ENCODE results near the gene NPAS4. TPM values are rescaled to one million over a fixed set of nuclear protein-coding genes. Genes with fewer than 3 reads are reported as not detected.

The NPAS4 gene
- total and polyA plus RNA-seq, 2 of the 13 experiments (the other 11 are each of a cell fraction or from before 2014, with no cell fraction given), result not detected

DNA sequence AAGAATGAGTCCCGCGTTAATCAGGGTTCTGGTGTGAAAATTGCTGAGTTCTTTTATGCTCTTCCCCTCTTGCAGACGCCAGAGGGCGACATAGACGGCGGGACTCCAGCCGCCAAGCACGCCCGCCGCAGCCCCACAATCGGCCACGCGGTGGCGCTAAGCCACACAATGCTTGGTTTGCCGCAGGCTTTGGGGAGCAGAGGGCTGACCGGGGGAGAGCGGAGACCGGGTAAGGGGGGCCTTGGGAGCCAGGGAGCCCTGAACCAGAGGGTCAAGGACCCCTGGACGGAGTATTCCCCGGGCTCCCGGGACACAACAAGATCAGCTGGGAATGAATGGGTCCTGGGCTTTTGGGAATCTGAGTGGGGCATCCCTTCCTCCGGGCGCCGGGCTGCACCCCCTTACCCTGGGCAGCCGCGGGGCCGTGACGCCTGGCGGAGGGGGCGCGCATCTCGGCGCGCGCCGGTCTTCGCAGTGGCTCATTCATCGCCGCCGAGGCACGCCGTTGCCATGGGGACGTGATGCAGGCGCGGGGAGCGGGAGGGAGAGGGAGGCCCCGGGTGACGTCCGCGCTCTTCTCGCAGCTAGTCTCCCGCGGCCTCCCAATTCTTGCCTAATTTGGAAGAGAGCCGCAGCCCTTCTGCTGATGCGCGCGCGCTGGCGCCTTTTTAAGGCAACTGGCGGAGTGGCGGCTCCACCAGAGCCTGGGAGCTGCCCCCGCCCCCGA, 12.2 kb upstream of the NPAS4 start (continued):
- TF ChIP-seq MYPOP (CRISPR knock-in tag; IDR thresholded peaks at IDR 0.05), result 0 out of 2 replicates have a peak, but pooled peaks have one; percentile 34
- TF ChIP-seq FOXA3 (CRISPR knock-in tag; IDR thresholded peaks at IDR 0.05), result no peak
- no peak for TF ChIP-seq TP53 (CRISPR knock-in tag; conservative IDR thresholded peaks at IDR 0.05)
- TF ChIP-seq, protein P1, sequence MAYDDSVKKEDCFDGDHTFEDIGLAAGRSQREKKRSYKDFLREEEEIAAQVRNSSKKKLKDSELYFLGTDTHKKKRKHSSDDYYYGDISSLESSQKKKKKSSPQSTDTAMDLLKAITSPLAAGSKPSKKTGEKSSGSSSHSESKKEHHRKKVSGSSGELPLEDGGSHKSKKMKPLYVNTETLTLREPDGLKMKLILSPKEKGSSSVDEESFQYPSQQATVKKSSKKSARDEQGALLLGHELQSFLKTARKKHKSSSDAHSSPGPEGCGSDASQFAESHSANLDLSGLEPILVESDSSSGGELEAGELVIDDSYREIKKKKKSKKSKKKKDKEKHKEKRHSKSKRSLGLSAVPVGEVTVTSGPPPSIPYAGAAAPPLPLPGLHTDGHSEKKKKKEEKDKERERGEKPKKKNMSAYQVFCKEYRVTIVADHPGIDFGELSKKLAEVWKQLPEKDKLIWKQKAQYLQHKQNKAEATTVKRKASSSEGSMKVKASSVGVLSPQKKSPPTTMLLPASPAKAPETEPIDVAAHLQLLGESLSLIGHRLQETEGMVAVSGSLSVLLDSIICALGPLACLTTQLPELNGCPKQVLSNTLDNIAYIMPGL (CRISPR knock-in tag; IDR thresholded peaks at IDR 0.05; ENCODE audit: borderline replicate concordance in 1 of 2, low read depth in 1 of 2), result peak; percentile 84 to 89; a peak in 3 of 4 replicates
- TF ChIP-seq ZNF124 (CRISPR knock-in tag; IDR thresholded peaks at IDR 0.05), result peak; percentile 33; the same call in 1 of the 2 replicates
- TF ChIP-seq, protein P2, sequence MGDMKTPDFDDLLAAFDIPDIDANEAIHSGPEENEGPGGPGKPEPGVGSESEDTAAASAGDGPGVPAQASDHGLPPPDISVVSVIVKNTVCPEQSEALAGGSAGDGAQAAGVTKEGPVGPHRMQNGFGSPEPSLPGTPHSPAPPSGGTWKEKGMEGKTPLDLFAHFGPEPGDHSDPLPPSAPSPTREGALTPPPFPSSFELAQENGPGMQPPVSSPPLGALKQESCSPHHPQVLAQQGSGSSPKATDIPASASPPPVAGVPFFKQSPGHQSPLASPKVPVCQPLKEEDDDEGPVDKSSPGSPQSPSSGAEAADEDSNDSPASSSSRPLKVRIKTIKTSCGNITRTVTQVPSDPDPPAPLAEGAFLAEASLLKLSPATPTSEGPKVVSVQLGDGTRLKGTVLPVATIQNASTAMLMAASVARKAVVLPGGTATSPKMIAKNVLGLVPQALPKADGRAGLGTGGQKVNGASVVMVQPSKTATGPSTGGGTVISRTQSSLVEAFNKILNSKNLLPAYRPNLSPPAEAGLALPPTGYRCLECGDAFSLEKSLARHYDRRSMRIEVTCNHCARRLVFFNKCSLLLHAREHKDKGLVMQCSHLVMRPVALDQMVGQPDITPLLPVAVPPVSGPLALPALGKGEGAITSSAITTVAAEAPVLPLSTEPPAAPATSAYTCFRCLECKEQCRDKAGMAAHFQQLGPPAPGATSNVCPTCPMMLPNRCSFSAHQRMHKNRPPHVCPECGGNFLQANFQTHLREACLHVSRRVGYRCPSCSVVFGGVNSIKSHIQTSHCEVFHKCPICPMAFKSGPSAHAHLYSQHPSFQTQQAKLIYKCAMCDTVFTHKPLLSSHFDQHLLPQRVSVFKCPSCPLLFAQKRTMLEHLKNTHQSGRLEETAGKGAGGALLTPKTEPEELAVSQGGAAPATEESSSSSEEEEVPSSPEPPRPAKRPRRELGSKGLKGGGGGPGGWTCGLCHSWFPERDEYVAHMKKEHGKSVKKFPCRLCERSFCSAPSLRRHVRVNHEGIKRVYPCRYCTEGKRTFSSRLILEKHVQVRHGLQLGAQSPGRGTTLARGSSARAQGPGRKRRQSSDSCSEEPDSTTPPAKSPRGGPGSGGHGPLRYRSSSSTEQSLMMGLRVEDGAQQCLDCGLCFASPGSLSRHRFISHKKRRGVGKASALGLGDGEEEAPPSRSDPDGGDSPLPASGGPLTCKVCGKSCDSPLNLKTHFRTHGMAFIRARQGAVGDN (CRISPR knock-in tag; IDR thresholded peaks at IDR 0.05), result peak; percentile 58
- TF ChIP-seq MED1 (CRISPR knock-in tag; IDR thresholded peaks at IDR 0.05), result peak; percentile 37; the same call in 1 of the 2 replicates
- no peak for TF ChIP-seq ZNF296 (CRISPR knock-in tag; conservative IDR thresholded peaks at IDR 0.05)
- TF ChIP-seq ZNF263 (CRISPR knock-in tag; IDR thresholded peaks at IDR 0.05), result no peak
- TF ChIP-seq ZNF746 (CRISPR knock-in tag; IDR thresholded peaks at IDR 0.05), result 0 out of 2 replicates have a peak, but pooled peaks have one; percentile 24
- TF ChIP-seq, protein P3, sequence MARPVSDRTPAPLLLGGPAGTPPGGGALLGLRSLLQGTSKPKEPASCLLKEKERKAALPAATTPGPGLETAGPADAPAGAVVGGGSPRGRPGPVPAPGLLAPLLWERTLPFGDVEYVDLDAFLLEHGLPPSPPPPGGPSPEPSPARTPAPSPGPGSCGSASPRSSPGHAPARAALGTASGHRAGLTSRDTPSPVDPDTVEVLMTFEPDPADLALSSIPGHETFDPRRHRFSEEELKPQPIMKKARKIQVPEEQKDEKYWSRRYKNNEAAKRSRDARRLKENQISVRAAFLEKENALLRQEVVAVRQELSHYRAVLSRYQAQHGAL (CRISPR knock-in tag; IDR thresholded peaks at IDR 0.05; ENCODE audit: not compliant biosample characterization), result no peak
- TF ChIP-seq PITX1 (CRISPR knock-in tag; IDR thresholded peaks at IDR 0.05), result peak; percentile 84
- TF ChIP-seq, protein P4, sequence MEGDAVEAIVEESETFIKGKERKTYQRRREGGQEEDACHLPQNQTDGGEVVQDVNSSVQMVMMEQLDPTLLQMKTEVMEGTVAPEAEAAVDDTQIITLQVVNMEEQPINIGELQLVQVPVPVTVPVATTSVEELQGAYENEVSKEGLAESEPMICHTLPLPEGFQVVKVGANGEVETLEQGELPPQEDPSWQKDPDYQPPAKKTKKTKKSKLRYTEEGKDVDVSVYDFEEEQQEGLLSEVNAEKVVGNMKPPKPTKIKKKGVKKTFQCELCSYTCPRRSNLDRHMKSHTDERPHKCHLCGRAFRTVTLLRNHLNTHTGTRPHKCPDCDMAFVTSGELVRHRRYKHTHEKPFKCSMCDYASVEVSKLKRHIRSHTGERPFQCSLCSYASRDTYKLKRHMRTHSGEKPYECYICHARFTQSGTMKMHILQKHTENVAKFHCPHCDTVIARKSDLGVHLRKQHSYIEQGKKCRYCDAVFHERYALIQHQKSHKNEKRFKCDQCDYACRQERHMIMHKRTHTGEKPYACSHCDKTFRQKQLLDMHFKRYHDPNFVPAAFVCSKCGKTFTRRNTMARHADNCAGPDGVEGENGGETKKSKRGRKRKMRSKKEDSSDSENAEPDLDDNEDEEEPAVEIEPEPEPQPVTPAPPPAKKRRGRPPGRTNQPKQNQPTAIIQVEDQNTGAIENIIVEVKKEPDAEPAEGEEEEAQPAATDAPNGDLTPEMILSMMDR (CRISPR knock-in tag; IDR thresholded peaks at IDR 0.05), result peak; percentile 99
- no peak for TF ChIP-seq ZNF564 (CRISPR knock-in tag; IDR thresholded peaks at IDR 0.05)
- peak; percentile 51; the same call in 1 of the 2 replicates for TF ChIP-seq ERF (CRISPR knock-in tag; IDR thresholded peaks at IDR 0.05)
- TF ChIP-seq, protein P5, sequence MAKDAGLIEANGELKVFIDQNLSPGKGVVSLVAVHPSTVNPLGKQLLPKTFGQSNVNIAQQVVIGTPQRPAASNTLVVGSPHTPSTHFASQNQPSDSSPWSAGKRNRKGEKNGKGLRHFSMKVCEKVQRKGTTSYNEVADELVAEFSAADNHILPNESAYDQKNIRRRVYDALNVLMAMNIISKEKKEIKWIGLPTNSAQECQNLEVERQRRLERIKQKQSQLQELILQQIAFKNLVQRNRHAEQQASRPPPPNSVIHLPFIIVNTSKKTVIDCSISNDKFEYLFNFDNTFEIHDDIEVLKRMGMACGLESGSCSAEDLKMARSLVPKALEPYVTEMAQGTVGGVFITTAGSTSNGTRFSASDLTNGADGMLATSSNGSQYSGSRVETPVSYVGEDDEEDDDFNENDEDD (CRISPR knock-in tag; IDR thresholded peaks at IDR 0.05; ENCODE audit: borderline replicate concordance), result no peak
- TF ChIP-seq KDM2A (CRISPR knock-in tag; IDR thresholded peaks at IDR 0.05; ENCODE audit: borderline replicate concordance, low read depth), result peak; percentile 88

Measured in HepG2 (cell line).